ENCODE measurements around the gene DOK6.

GRCh38 chr18:69725855-69726508, 325.3 kb downstream of the DOK6 start:
- TF ChIP-seq POLR2A (IDR thresholded peaks at IDR 0.05) (no peak), CTCF (IDR thresholded peaks at IDR 0.05) (no peak)
